ENCODE data around the gene GMCL1.

GMCL1 gene

GRCh38 chr2:69829256-69830044, at the start of gene GMCL1:
GMCL1 (plus strand) TSS chr2:69829660; CDS start chr2:69829893, 233 bp downstream.
- Histone ChIP-seq H3K9me3 (replicated peaks; ENCODE audit: insufficient read depth, low read length) (no peaks in the 10 kb centered on the region), H3K4me1 (ENCODE audit: low read length) (peaks cover 4% of the 10 kb centered on the region; the same call in 1 of the 2 replicates), H3K79me2 (ENCODE audit: low read length) (peaks cover 49% of the 10 kb centered on the region), H3K27me3 (replicated peaks; ENCODE audit: insufficient read depth, low read length) (no peaks in the 10 kb centered on the region), H4K20me1 (ENCODE audit: insufficient read depth, low read length) (no peaks in the 10 kb centered on the region), H3F3A (ENCODE audit: insufficient read depth, low read length) (peaks cover 5% of the 10 kb centered on the region), H3K4me2 (ENCODE audit: low read depth, low read length) (peak within 1 kb of the TSS; percentile 89), H3K9me2 (replicated peaks; ENCODE audit: insufficient read depth, low read length) (no peaks in the 10 kb centered on the region), H3K36me3 (replicated peaks; ENCODE audit: insufficient read depth, low read length) (0 out of 2 replicates have a peak, but pooled peaks cover 5% of the 10 kb centered on the region), H3K4me3 (ENCODE audit: low read length) (peak within 1 kb of the TSS; percentile 93), H2AFZ (ENCODE audit: low read length) (peak within 1 kb of the TSS; percentile 95), H3K9ac (ENCODE audit: low read length) (peak within 1 kb of the TSS; percentile 72), H3K27ac (ENCODE audit: low read length) (peak within 1 kb of the TSS; percentile 72)
- DNase-seq = peak; percentile 97
- TF ChIP-seq CTCF (IDR thresholded peaks at IDR 0.05; ENCODE audit: low read length) = no peak
- no peak for TF ChIP-seq EZH2 (optimal IDR thresholded peaks at IDR 0.05; ENCODE audit: low read depth, low read length)
- no peak for TF ChIP-seq EZH2phosphoT487 (IDR thresholded peaks at IDR 0.05; ENCODE audit: low read length)

- no peaks in the 10 kb centered on the region for H3K9me2 ChIP-seq (replicated peaks; ENCODE audit: insufficient read depth, low read length)
- no peak overlapping the region for H2AFZ ChIP-seq (ENCODE audit: low read length)
Observed at GRCh38 chr2:69780921-69781320, 48.5 kb upstream of the GMCL1 start.

GRCh38 chr2:69781321-69782248, 47.9 kb upstream of the GMCL1 start:
- DNase-seq = no peak
- H3K4me3 ChIP-seq (ENCODE audit: low read length) = no peak overlapping the region

More at GRCh38 chr2:69780921-69781320, 48.5 kb upstream of the GMCL1 start:
- Histone ChIP-seq H3F3A (ENCODE audit: insufficient read depth, low read length) (no peaks in the 10 kb centered on the region), H3K4me3 (ENCODE audit: low read length) (no peak overlapping the region), H3K27me3 (replicated peaks; ENCODE audit: insufficient read depth, low read length) (no peaks in the 10 kb centered on the region), H3K4me1 (ENCODE audit: low read length) (no peaks in the 10 kb centered on the region), H3K9ac (ENCODE audit: low read length) (no peak overlapping the region), H3K27ac (ENCODE audit: low read length) (no peak overlapping the region), H4K20me1 (ENCODE audit: insufficient read depth, low read length) (no peaks in the 10 kb centered on the region), H3K9me3 (replicated peaks; ENCODE audit: insufficient read depth, low read length) (no peaks in the 10 kb centered on the region), H3K4me2 (ENCODE audit: low read depth, low read length) (no peak overlapping the region), H3K36me3 (replicated peaks; ENCODE audit: insufficient read depth, low read length) (no peaks in the 10 kb centered on the region), H3K79me2 (ENCODE audit: low read length) (no peaks in the 10 kb centered on the region)
- DNase-seq = no peak
- TF ChIP-seq EZH2 (optimal IDR thresholded peaks at IDR 0.05; ENCODE audit: low read depth, low read length) (no peak), EZH2phosphoT487 (IDR thresholded peaks at IDR 0.05; ENCODE audit: low read length) (no peak)

GRCh38 chr2:69784228-69784627, 45.2 kb upstream of the GMCL1 start:
- no peaks in the 10 kb centered on the region for H3K9me3 ChIP-seq (replicated peaks; ENCODE audit: insufficient read depth, low read length)
- H3K4me2 ChIP-seq (ENCODE audit: low read depth, low read length) = no peak overlapping the region
- no peak overlapping the region for H3K9ac ChIP-seq (ENCODE audit: low read length)
- H3K27me3 ChIP-seq (replicated peaks; ENCODE audit: insufficient read depth, low read length) = no peaks in the 10 kb centered on the region
- H3K4me1 ChIP-seq (ENCODE audit: low read length) = peaks cover 4% of the 10 kb centered on the region
- no peaks in the 10 kb centered on the region for H4K20me1 ChIP-seq (ENCODE audit: insufficient read depth, low read length)
- H2AFZ ChIP-seq (ENCODE audit: low read length) = no peak overlapping the region
- no peaks in the 10 kb centered on the region for H3K79me2 ChIP-seq (ENCODE audit: low read length)
- no peak for DNase-seq
- H3K27ac ChIP-seq (ENCODE audit: low read length) = no peak overlapping the region
- no peaks in the 10 kb centered on the region for H3K9me2 ChIP-seq (replicated peaks; ENCODE audit: insufficient read depth, low read length)
- no peaks in the 10 kb centered on the region for H3F3A ChIP-seq (ENCODE audit: insufficient read depth, low read length)
- no peak overlapping the region for H3K4me3 ChIP-seq (ENCODE audit: low read length)
- TF ChIP-seq CTCF (IDR thresholded peaks at IDR 0.05; ENCODE audit: low read length) (no peak), EZH2 (optimal IDR thresholded peaks at IDR 0.05; ENCODE audit: low read depth, low read length) (no peak), EZH2phosphoT487 (IDR thresholded peaks at IDR 0.05; ENCODE audit: low read length) (no peak)
- no peaks in the 10 kb centered on the region for H3K36me3 ChIP-seq (replicated peaks; ENCODE audit: insufficient read depth, low read length)

More at GRCh38 chr2:69781321-69782248, 47.9 kb upstream of the GMCL1 start:
- Histone ChIP-seq H3F3A (ENCODE audit: insufficient read depth, low read length) (no peaks in the 10 kb centered on the region), H3K36me3 (replicated peaks; ENCODE audit: insufficient read depth, low read length) (no peaks in the 10 kb centered on the region), H3K27ac (ENCODE audit: low read length) (no peak overlapping the region), H3K4me2 (ENCODE audit: low read depth, low read length) (no peak overlapping the region), H3K9me2 (replicated peaks; ENCODE audit: insufficient read depth, low read length) (no peaks in the 10 kb centered on the region), H3K9me3 (replicated peaks; ENCODE audit: insufficient read depth, low read length) (no peaks in the 10 kb centered on the region), H3K27me3 (replicated peaks; ENCODE audit: insufficient read depth, low read length) (no peaks in the 10 kb centered on the region), H3K79me2 (ENCODE audit: low read length) (no peaks in the 10 kb centered on the region), H4K20me1 (ENCODE audit: insufficient read depth, low read length) (no peaks in the 10 kb centered on the region), H3K9ac (ENCODE audit: low read length) (no peak overlapping the region), H2AFZ (ENCODE audit: low read length) (no peak overlapping the region), H3K4me1 (ENCODE audit: low read length) (no peaks in the 10 kb centered on the region)
- TF ChIP-seq EZH2 (optimal IDR thresholded peaks at IDR 0.05; ENCODE audit: low read depth, low read length) = no peak

Measured in MM.1S (cell line).